ENCODE measurements around the gene TMEM184B. TPM values are rescaled to one million over a fixed set of nuclear protein-coding genes. Genes with fewer than 3 reads are reported as not detected.

Gene TMEM184B
- total RNA-seq, 2 donors from 2014 or later: 76.0 to 137 TPM

DNA sequence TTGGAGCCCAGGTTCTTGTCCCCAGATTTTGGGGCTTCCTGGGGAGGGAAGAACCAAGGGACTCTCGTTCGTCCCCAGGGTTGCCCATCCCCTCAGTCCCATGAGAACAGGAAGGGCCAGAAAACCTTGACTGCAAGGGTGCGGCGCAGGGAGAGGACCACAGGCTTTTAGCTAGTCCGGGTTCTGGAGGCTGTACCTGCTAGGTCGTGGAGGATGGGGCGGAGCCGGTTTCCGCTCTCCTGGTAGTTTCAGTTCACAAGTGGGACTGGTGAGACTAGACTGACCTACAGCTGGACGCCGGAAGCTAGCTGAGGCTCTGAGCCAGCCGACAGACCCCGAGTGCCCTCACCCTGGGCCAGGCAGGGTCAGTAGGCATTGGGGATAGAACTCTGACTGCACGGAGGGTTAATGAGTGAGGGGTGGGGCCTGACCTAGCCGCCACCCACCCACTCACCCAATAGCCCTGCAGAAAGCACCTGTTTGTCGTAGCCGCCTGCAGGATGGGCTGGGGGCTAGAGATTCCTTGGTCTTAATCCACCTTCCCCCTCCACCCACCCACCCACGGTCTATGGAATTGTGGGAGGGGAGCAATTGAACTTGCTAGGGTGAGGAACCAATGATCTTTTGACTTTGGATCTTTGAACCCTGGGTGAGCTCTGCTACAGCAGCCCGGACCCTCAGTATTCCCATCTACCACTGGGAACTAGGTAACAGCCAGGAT lies 69.6 kb downstream of the TMEM184B start:
- Histone ChIP-seq H3K9me3 (no peaks in the 10 kb centered on the region), H3K27me3 (replicated peaks; ENCODE audit: insufficient read depth) (no peaks in the 10 kb centered on the region), H3K4me1 (replicated peaks) (no peaks in the 10 kb centered on the region), H3K4me3 (peak overlapping the region; percentile 53 to 84), H3K27ac (peak overlapping the region; percentile 96 to 100), H3K36me3 (no peaks in the 10 kb centered on the region)
- intact Hi-C loops (cut with DNase I): loop anchor here (5.0 kb wide), 2 partner anchors 69 to 114 kb away; partner anchors contain the start of genes CSNK1E and TMEM184B
- TF ChIP-seq CTCF (IDR thresholded peaks at IDR 0.05) (peak in 1 of 4 experiments; percentile 10), POLR2A (IDR thresholded peaks at IDR 0.05) (no peak), POLR2AphosphoS5 (IDR thresholded peaks at IDR 0.05) (peak; percentile 72)
- WGBS: 10% methylated on average over 18 of the region's 19 CpGs
- peak; percentile 78 for DNase-seq (ENCODE audit: low spot score)

DNA sequence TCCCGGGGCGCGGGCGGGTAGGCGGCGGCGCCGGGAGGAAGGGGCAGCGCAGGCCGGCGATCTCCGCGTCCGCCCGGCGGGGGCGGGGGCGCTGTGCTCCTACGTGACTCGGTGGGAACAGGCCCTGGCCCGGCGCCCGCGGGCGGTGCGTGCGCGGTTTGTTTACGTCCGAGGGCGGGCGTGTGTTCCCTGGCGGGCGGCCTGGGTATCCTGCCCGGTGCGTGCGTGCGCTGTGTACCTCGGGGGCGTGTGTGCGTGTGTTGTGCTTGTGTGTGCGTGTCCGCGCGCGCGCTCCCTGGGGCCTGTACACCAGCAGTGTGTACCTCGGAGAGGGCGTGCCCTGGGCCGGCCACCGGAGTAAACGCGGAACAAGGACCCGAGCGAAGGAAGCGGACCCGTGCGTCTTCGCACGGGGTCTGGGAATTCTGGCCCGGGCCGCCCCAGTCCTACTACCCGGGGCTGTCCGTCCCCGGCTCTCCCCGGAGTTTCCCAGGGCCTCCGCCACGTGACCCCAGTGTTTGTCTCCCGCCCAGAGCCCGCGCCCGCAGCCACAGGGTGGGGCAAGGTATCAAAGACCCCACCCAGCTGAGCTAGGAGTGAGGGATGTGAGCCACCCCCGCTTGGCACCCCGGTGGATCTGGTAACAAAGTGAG lies 70.2 kb downstream of the TMEM184B start:
- peak; percentile 93 for DNase-seq (ENCODE audit: low spot score)
- no peaks in the 10 kb centered on the region for H3K36me3 ChIP-seq
- H3K4me1 ChIP-seq (replicated peaks): no peaks in the 10 kb centered on the region
- intact Hi-C loops (cut with DNase I): loop anchor here (5.0 kb wide), 2 partner anchors 70 to 115 kb away; partner anchors contain the start of genes CSNK1E and TMEM184B
- 0% methylated on average over 33 of the region's 74 CpGs for WGBS
- TF ChIP-seq POLR2A (IDR thresholded peaks at IDR 0.05): peak; percentile 37
- TF ChIP-seq POLR2AphosphoS5 (IDR thresholded peaks at IDR 0.05): peak; percentile 64
- peak in 3 of 4 experiments; percentile 19 to 71 (median 47) for TF ChIP-seq CTCF (IDR thresholded peaks at IDR 0.05)
- H3K27ac ChIP-seq: peak overlapping the region; percentile 96 to 100
- H3K9me3 ChIP-seq: no peaks in the 10 kb centered on the region
- H3K4me3 ChIP-seq: peak overlapping the region; percentile 53 to 84
- no peaks in the 10 kb centered on the region for H3K27me3 ChIP-seq (replicated peaks; ENCODE audit: insufficient read depth)

DNA sequence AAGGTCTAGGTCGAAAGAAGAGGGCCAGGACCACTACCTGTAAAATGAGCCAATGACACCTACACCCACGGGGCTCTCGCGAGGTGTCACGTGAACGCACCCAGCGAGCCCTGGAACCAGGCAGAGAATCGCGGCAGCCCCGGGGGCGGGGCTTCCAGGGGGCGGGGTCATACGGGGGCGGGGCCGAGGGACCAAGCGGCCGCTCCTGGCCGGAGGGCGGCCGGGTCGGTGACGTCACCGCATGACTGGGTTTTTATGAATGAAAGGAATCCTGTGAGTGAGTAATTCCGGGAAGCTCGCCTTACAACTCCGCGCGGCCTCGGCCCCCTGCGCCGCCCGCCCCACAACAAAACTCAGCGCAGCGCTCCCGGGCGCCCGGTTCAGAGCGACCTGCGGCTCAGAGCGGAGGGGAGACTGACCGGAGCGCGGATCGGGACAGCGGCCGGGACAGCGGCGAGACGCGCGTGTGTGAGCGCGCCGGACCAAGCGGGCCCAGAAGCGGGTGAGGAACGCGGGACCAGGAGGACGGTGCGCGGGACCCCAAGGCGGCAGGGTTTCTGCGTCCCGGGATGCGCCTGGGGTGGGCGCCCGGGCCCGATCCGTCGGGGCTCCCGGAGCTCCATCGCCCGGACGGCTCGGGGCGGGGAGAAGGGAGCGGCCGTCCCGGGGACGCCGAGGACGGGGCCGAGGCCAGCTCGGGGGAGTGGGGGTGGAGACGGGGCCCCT lies 70.9 kb downstream of the TMEM184B start, which contains the start of gene MAFF:
TSS of gene MAFF (plus strand) at position 284 of the 726 bp plus-strand sequence. CDS start 11,860 bp downstream, outside the sequence.
- Histone ChIP-seq H3K4me3 (peak within 1 kb of the TSS; percentile 53 to 84), H3K27me3 (replicated peaks; ENCODE audit: insufficient read depth) (no peaks in the 10 kb centered on the region), H3K27ac (peak within 1 kb of the TSS; percentile 96 to 100), H3K36me3 (no peaks in the 10 kb centered on the region), H3K4me1 (replicated peaks) (no peaks in the 10 kb centered on the region), H3K9me3 (no peaks in the 10 kb centered on the region)
- under 1% methylated on average over 73 of the region's 85 CpGs for WGBS
- DNase-seq (ENCODE audit: low spot score): peak; percentile 98
- intact Hi-C loops (cut with DNase I): loop anchor here (1.0 to 5.0 kb wide), 3 partner anchors 20 to 115 kb away; partner anchors contain the start of genes CSNK1E and TMEM184B
- TF ChIP-seq POLR2A (IDR thresholded peaks at IDR 0.05): peak; percentile 98
- peak in 1 of 4 experiments; percentile 3 for TF ChIP-seq CTCF (IDR thresholded peaks at IDR 0.05)
- TF ChIP-seq POLR2AphosphoS5 (IDR thresholded peaks at IDR 0.05): peak; percentile 95

DNA sequence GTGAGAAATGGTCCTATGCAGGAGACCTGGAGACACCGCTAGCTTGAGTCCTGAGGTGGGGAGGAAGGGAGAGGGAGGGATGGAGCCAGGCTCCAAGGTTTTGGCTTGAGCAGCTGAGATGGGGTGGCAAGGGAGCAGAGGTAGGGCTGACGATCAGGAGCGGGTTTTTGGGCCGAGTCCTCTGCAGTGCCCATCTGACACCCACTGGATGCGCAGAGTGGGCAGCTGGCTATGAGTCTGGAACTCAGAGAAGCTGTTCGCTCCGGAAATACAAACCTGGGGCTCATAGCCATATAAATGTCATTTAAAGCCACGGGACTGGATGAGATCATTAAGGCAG lies 71.5 kb downstream of the TMEM184B start:
- DNase-seq (ENCODE audit: low spot score): no peak
- Histone ChIP-seq H3K4me3 (peak overlapping the region; percentile 53 to 84), H3K27ac (peak overlapping the region; percentile 96 to 100), H3K9me3 (no peaks in the 10 kb centered on the region), H3K27me3 (replicated peaks; ENCODE audit: insufficient read depth) (no peaks in the 10 kb centered on the region), H3K4me1 (replicated peaks) (no peaks in the 10 kb centered on the region), H3K36me3 (no peaks in the 10 kb centered on the region)
- WGBS: 18% methylated on average over 8 of the region's 8 CpGs
- TF ChIP-seq POLR2AphosphoS5 (IDR thresholded peaks at IDR 0.05): no peak
- no peak for TF ChIP-seq CTCF (IDR thresholded peaks at IDR 0.05)
- no peak for TF ChIP-seq POLR2A (IDR thresholded peaks at IDR 0.05)
- intact Hi-C loops (cut with DNase I): loop anchor here (1.0 to 5.0 kb wide), 3 partner anchors 19 to 116 kb away; partner anchors contain the start of genes CSNK1E and TMEM184B

All from prostate gland (tissue), 2 donors.